C4-2B (cell line): ENCODE measurements around the gene GBP2.

Source experiments
- ZFX ChIP-seq: fragments of 450-650 bp; IDR thresholded peaks from 2 replicates; pipeline ENCODE4 v1.6.1; 2017
- TF ChIP-seq, protein P1 (sequence below): fragments of 450-650 bp; conservative IDR thresholded peaks from 2 replicates; pipeline ENCODE4 v1.5.1; 2017; ENCODE audit warnings: mild to moderate bottlenecking

DNA sequence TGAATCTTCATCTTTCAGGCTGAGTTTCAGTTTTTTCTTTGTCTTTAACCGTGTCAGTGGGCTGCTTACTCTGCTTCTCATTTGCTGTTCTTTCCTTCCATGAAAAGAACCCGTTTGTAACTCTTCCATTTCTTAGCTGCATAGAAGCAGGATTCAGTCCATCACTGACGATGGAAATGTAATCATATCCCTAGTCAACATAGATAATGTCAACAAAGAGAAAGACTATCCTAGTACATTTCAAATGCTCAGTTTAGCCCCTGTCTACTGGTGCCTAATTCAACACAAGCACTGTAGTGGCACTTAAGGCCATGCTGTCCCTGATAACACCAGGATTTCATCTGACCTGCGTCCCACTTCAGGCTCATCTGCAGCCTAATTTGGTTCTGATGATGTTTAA lies 61.3 kb downstream of the GBP2 start:
- TF ChIP-seq, protein P1, sequence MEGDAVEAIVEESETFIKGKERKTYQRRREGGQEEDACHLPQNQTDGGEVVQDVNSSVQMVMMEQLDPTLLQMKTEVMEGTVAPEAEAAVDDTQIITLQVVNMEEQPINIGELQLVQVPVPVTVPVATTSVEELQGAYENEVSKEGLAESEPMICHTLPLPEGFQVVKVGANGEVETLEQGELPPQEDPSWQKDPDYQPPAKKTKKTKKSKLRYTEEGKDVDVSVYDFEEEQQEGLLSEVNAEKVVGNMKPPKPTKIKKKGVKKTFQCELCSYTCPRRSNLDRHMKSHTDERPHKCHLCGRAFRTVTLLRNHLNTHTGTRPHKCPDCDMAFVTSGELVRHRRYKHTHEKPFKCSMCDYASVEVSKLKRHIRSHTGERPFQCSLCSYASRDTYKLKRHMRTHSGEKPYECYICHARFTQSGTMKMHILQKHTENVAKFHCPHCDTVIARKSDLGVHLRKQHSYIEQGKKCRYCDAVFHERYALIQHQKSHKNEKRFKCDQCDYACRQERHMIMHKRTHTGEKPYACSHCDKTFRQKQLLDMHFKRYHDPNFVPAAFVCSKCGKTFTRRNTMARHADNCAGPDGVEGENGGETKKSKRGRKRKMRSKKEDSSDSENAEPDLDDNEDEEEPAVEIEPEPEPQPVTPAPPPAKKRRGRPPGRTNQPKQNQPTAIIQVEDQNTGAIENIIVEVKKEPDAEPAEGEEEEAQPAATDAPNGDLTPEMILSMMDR: no peak
- no peak for TF ChIP-seq ZFX
